MM.1S (cell line): Measurements from ENCODE around the gene ACAD11.

Experiments used
- DNase-seq: peaks from one replicate; pipeline ENCODE4 v3.0.0-alpha.2; 2015
- H2AFZ ChIP-seq: fragments of 300-600 bp; sonication (generic); 2 replicates; pipeline ENCODE4 v1.6.0; 2016; ENCODE audit warnings: antibody characterized with exemption, low read length
- H3F3A ChIP-seq: fragments of 300-600 bp; sonication (generic); 2 replicates; pipeline ENCODE4 v1.6.1; 2016; ENCODE audit warnings: mild to moderate bottlenecking, antibody characterized with exemption, low read length, moderate library complexity, mixed read lengths; ENCODE audit not compliant: insufficient read depth
- H3K27ac ChIP-seq: fragments of 300-600 bp; sonication (generic); 2 replicates; pipeline ENCODE4 v1.5.1; 2016; ENCODE audit warnings: mild to moderate bottlenecking, low read length
- H3K27me3 ChIP-seq: fragments of 300-600 bp; sonication (generic); replicated peaks from 2 replicates; pipeline ENCODE4 v1.6.0; 2016; ENCODE audit warnings: low read length; ENCODE audit not compliant: insufficient read depth
- H3K36me3 ChIP-seq: fragments of 300-600 bp; sonication (generic); replicated peaks from 2 replicates; pipeline ENCODE4 v1.6.1; 2016; ENCODE audit warnings: mild to moderate bottlenecking, low read length, mixed read lengths; ENCODE audit not compliant: insufficient read depth
- H3K4me1 ChIP-seq: fragments of 300-600 bp; sonication (generic); 2 replicates; pipeline ENCODE4 v1.6.1; 2016; ENCODE audit warnings: low read length, mixed read lengths
- H3K4me2 ChIP-seq: fragments of 300-600 bp; sonication (generic); 2 replicates; pipeline ENCODE4 v1.6.0; 2016; ENCODE audit warnings: low read depth, low read length
- H3K4me3 ChIP-seq: fragments of 300-600 bp; sonication (generic); 2 replicates; pipeline ENCODE4 v1.5.1; 2016; ENCODE audit warnings: low read length, mixed read lengths
- H3K79me2 ChIP-seq: fragments of 300-600 bp; sonication (generic); 2 replicates; pipeline ENCODE4 v1.6.1; 2016; ENCODE audit warnings: mixed run types, low read length, mixed read lengths
- H3K9ac ChIP-seq: fragments of 300-600 bp; sonication (generic); 2 replicates; pipeline ENCODE4 v1.6.1; 2016; ENCODE audit warnings: low read length, mixed read lengths
- H3K9me2 ChIP-seq: fragments of 300-600 bp; sonication (generic); replicated peaks from 2 replicates; pipeline ENCODE4 v1.6.1; 2016; ENCODE audit warnings: mild to moderate bottlenecking, low read length, mixed read lengths; ENCODE audit not compliant: insufficient read depth
- H3K9me3 ChIP-seq: fragments of 300-600 bp; sonication (generic); replicated peaks from 2 replicates; pipeline ENCODE4 v1.6.1; 2016; ENCODE audit warnings: mild to moderate bottlenecking, low read length, mixed read lengths; ENCODE audit not compliant: insufficient read depth
- H4K20me1 ChIP-seq: fragments of 300-600 bp; sonication (generic); 2 replicates; pipeline ENCODE4 v1.6.1; 2016; ENCODE audit warnings: mild to moderate bottlenecking, low read length, moderate library complexity, mixed read lengths; ENCODE audit not compliant: insufficient read depth
- EZH2 ChIP-seq: fragments of 300-600 bp; sonication (generic); optimal IDR thresholded peaks from 2 replicates; pipeline ENCODE3; 2017; ENCODE audit warnings: low read depth, mild to moderate bottlenecking, antibody characterized with exemption, low read length, mixed read lengths
- EZH2phosphoT487 ChIP-seq: fragments of 300-600 bp; sonication (generic); IDR thresholded peaks from 2 replicates; pipeline ENCODE4 v1.6.1; 2018; ENCODE audit warnings: antibody characterized with exemption, low read length
- TF ChIP-seq, protein P1 (sequence below): fragments of 300-600 bp; sonication (generic); IDR thresholded peaks from 2 replicates; pipeline ENCODE4 v1.5.1; 2016; ENCODE audit warnings: antibody characterized with exemption, low read length, mixed read lengths

ACAD11 gene

DNA sequence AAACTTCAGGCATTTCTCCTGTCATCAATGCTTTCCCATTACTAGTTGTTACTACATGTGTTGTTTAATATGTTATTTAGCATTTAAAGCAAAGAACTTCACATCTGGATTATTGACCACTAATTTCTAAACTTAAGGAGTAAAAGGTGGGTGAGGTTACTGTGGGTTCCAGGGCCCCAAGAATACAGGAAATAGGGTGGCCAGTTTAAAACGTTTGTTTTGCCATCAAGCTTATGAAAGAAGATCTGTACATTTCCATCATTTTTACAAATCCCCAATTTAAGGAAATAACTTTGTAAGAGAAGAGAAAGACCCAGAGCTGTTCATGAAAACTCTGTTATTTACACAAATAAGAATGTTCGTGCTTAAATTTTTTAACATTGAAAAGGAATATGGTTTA is 117.0 kb downstream of the ACAD11 start:
- Histone ChIP-seq H4K20me1 (no peaks in the 10 kb centered on the region), H3K27me3 (no peaks in the 10 kb centered on the region), H3K79me2 (no peaks in the 10 kb centered on the region), H3K4me3 (no peak overlapping the region), H3K36me3 (no peaks in the 10 kb centered on the region), H3K9me3 (no peaks in the 10 kb centered on the region), H2AFZ (no peak overlapping the region), H3K27ac (no peak overlapping the region), H3K9me2 (no peaks in the 10 kb centered on the region), H3F3A (no peaks in the 10 kb centered on the region), H3K4me1 (peaks cover 5% of the 10 kb centered on the region), H3K4me2 (no peak overlapping the region), H3K9ac (no peak overlapping the region)
- DNase-seq: no peak
- TF ChIP-seq EZH2phosphoT487 (no peak), EZH2 (no peak)
- TF ChIP-seq, protein P1, sequence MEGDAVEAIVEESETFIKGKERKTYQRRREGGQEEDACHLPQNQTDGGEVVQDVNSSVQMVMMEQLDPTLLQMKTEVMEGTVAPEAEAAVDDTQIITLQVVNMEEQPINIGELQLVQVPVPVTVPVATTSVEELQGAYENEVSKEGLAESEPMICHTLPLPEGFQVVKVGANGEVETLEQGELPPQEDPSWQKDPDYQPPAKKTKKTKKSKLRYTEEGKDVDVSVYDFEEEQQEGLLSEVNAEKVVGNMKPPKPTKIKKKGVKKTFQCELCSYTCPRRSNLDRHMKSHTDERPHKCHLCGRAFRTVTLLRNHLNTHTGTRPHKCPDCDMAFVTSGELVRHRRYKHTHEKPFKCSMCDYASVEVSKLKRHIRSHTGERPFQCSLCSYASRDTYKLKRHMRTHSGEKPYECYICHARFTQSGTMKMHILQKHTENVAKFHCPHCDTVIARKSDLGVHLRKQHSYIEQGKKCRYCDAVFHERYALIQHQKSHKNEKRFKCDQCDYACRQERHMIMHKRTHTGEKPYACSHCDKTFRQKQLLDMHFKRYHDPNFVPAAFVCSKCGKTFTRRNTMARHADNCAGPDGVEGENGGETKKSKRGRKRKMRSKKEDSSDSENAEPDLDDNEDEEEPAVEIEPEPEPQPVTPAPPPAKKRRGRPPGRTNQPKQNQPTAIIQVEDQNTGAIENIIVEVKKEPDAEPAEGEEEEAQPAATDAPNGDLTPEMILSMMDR: no peak

DNA sequence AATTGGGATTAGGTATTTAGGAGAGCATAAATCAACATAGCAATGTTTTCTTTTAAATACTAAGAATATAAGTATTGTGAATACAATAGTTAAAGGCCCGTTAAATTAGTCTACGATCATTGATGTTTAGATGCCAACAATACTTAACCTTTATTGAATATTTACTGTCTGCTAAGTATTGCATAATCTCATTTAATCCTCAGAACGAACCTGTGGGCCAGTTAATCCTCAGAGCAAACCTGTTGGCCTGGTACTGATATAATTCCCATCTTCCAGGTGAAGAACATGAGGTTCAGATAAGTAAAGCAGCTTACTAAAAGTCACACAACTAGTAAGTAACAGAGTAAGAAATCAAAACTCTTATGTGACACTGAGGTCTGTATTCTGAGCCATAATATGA is 119.9 kb downstream of the ACAD11 start:
- DNase-seq: no peak
- Histone ChIP-seq H3K9me3 (no peaks in the 10 kb centered on the region), H3K4me1 (peaks cover 15% of the 10 kb centered on the region), H3K27me3 (no peaks in the 10 kb centered on the region), H3F3A (no peaks in the 10 kb centered on the region), H4K20me1 (no peaks in the 10 kb centered on the region), H3K4me2 (no peak overlapping the region), H3K4me3 (no peak overlapping the region), H3K79me2 (peaks cover 4% of the 10 kb centered on the region; the same call in 1 of the 2 replicates), H2AFZ (no peak overlapping the region), H3K9ac (no peak overlapping the region), H3K27ac (no peak overlapping the region), H3K36me3 (no peaks in the 10 kb centered on the region), H3K9me2 (no peaks in the 10 kb centered on the region)
- TF ChIP-seq EZH2phosphoT487: no peak
- TF ChIP-seq, protein P1: no peak

DNA sequence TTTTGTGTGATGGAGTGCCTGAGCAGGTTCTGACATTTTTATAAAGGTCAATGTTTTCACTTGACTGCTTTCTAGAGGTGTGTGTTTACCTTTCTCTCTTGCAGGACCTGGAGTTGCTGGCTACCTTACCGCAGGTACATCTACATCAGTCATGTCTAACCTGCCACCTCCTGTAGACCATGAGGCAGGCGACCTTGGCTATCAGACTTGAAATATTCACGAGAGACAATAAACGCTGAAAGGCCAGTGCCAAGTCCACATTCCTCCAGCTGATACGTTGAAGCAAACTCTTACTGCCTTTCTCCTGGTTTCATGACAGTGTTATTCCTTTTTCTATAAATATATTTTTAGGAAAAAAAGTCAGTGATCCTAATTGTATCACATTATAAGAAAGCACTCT is 121.5 kb downstream of the ACAD11 start:
- Histone ChIP-seq H3K9ac (no peak overlapping the region), H3F3A (no peaks in the 10 kb centered on the region), H2AFZ (no peak overlapping the region), H3K9me2 (no peaks in the 10 kb centered on the region), H3K27ac (no peak overlapping the region), H3K36me3 (no peaks in the 10 kb centered on the region), H3K79me2 (peaks cover 4% of the 10 kb centered on the region; the same call in 1 of the 2 replicates), H3K9me3 (no peaks in the 10 kb centered on the region), H3K4me3 (no peak overlapping the region), H3K27me3 (no peaks in the 10 kb centered on the region), H4K20me1 (no peaks in the 10 kb centered on the region), H3K4me2 (no peak overlapping the region), H3K4me1 (peaks cover 10% of the 10 kb centered on the region)
- no peak for DNase-seq
- TF ChIP-seq EZH2phosphoT487 (no peak), EZH2 (no peak)
- TF ChIP-seq, protein P1: no peak
